ENCODE measurements around the gene RBM20.

GRCh38 chr10:110786172-110786571, 142.0 kb downstream of the RBM20 start:
- TF ChIP-seq POLR2A (IDR thresholded peaks at IDR 0.05; ENCODE audit: low read depth, low read length) (no peak), RAD21 (IDR thresholded peaks at IDR 0.05; ENCODE audit: low read length) (no peak), CEBPB (IDR thresholded peaks at IDR 0.05; ENCODE audit: low read depth, low read length) (no peak), SMC3 (IDR thresholded peaks at IDR 0.05; ENCODE audit: low read depth, low read length) (no peak), NFE2L2 (IDR thresholded peaks at IDR 0.05; ENCODE audit: low read depth, low read length) (no peak), RCOR1 (IDR thresholded peaks at IDR 0.05; ENCODE audit: insufficient replicate concordance, low read length) (no peak), BHLHE40 (IDR thresholded peaks at IDR 0.05; ENCODE audit: low read depth, low read length) (peak; percentile 40; the same call in 1 of the 2 replicates), MAFK (IDR thresholded peaks at IDR 0.05; ENCODE audit: low read depth, low read length) (no peak), MXI1 (IDR thresholded peaks at IDR 0.05; ENCODE audit: borderline replicate concordance, low read depth, low read length) (no peak), RFX5 (IDR thresholded peaks at IDR 0.05; ENCODE audit: low read depth, low read length) (no peak), FOS (IDR thresholded peaks at IDR 0.05; ENCODE audit: low read depth, low read length) (no peak), CHD1 (IDR thresholded peaks at IDR 0.05; ENCODE audit: low read depth, low read length) (no peak)
- TF ChIP-seq, protein P1, sequence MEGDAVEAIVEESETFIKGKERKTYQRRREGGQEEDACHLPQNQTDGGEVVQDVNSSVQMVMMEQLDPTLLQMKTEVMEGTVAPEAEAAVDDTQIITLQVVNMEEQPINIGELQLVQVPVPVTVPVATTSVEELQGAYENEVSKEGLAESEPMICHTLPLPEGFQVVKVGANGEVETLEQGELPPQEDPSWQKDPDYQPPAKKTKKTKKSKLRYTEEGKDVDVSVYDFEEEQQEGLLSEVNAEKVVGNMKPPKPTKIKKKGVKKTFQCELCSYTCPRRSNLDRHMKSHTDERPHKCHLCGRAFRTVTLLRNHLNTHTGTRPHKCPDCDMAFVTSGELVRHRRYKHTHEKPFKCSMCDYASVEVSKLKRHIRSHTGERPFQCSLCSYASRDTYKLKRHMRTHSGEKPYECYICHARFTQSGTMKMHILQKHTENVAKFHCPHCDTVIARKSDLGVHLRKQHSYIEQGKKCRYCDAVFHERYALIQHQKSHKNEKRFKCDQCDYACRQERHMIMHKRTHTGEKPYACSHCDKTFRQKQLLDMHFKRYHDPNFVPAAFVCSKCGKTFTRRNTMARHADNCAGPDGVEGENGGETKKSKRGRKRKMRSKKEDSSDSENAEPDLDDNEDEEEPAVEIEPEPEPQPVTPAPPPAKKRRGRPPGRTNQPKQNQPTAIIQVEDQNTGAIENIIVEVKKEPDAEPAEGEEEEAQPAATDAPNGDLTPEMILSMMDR (conservative IDR thresholded peaks at IDR 0.05; ENCODE audit: low read depth, low read length), result no peak
- TF ChIP-seq, protein P2, sequence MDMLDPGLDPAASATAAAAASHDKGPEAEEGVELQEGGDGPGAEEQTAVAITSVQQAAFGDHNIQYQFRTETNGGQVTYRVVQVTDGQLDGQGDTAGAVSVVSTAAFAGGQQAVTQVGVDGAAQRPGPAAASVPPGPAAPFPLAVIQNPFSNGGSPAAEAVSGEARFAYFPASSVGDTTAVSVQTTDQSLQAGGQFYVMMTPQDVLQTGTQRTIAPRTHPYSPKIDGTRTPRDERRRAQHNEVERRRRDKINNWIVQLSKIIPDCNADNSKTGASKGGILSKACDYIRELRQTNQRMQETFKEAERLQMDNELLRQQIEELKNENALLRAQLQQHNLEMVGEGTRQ (IDR thresholded peaks at IDR 0.05; ENCODE audit: low read depth, low read length), result no peak
